K562 (cell line): ENCODE results near the gene CNRIP1. TPM values are rescaled to one million over a fixed set of nuclear protein-coding genes. Genes with fewer than 3 reads are reported as not detected.

Experiments used
- ATAC-seq: fragments of 200-7000 bp; cut with Tn5 transposase; 3 replicates; pipeline ENCODE4 v1.9.1; 2020; ENCODE audit warnings: moderate library complexity
- BruUV-seq: library from RNA; stranded (reverse); fragments of 400-500 nt; replicated peaks from 2 replicates; lab custom pipeline; 2021; lab: Mats Ljungman, UMichigan
- CTCF ChIA-PET: fragments of 300-600 bp; formaldehyde crosslinking; extraction: SDS; loops from one replicate; lab custom pipeline; 2021; ENCODE audit warnings: low intra/inter-chr PET ratio; lab: Yijun Ruan, JAX
- POLR2A ChIA-PET: fragments of 300-600, 350-650 bp; sonication (Branson Sonifier 250); formaldehyde crosslinking; extraction: SDS; loops from one replicate; lab custom pipeline; 2021; ENCODE audit warnings: antibody characterized with exemption, inconsistent platforms; lab: Yijun Ruan, JAX
- DNase-seq, 4 experiments: peaks; one replicate each; pipeline versions ENCODE4 v3.0.0 to v3.0.0-alpha.2; 2011 to 2018; ENCODE audit warnings: low spot score in 3 of 4, mixed read lengths in 3 of 4; ENCODE audit errors: extremely low read depth in 1 of 4
- FAIRE-seq: peaks from 2 replicates; lab custom pipeline; 2011; peaks lifted over from hg19 to GRCh38; lab: Jason Lieb, UNC
- H2AFZ ChIP-seq: 2 replicates; pipeline ENCODE4 v1.6.0; 2011; ENCODE audit warnings: low read depth, low read length, control low read depth, inconsistent platforms
- H3K27ac ChIP-seq: fragments of 200-600 bp; 3 replicates; pipeline ENCODE4 v1.8.0; 2011; ENCODE audit warnings: low read depth, mild to moderate bottlenecking, control low read depth, inconsistent platforms, low read length, moderate library complexity, mixed read lengths; ENCODE audit errors: extremely low read depth
- H3K27me3 ChIP-seq, 2 experiments: fragments of 300-600 bp in 1 of 2; 2 replicates in 1 of 2; 3 replicates in 1 of 2; pipeline versions ENCODE4 v1.6.0 to v1.8.0; 2011; ENCODE audit warnings: inconsistent platforms in 2 of 2, low read length in 2 of 2, mild to moderate bottlenecking in 1 of 2, mixed read lengths in 1 of 2, moderate library complexity in 1 of 2; ENCODE audit not compliant: control insufficient read depth in 2 of 2, insufficient read depth in 2 of 2
- H3K36me3 ChIP-seq: fragments of 300-600 bp; 3 replicates; pipeline ENCODE4 v1.8.0; 2011; ENCODE audit warnings: mild to moderate bottlenecking, low read length, inconsistent platforms; ENCODE audit not compliant: control insufficient read depth, insufficient read depth
- H3K4me1 ChIP-seq, 2 experiments: fragments of 200-600 bp in 1 of 2; replicated peaks in 1 of 2; 2 replicates in 1 of 2; 3 replicates in 1 of 2; pipeline versions ENCODE4 v1.5.1 to v1.8.0; 2011; ENCODE audit warnings: inconsistent platforms in 2 of 2, low read length in 2 of 2, mild to moderate bottlenecking in 1 of 2, mixed read lengths in 1 of 2, moderate library complexity in 1 of 2; ENCODE audit not compliant: control insufficient read depth in 2 of 2, insufficient read depth in 2 of 2
- H3K4me2 ChIP-seq: 2 replicates; pipeline ENCODE4 v1.6.1; 2011; ENCODE audit warnings: low read length, control low read depth, inconsistent platforms, mixed read lengths; ENCODE audit not compliant: insufficient read depth
- H3K4me3 ChIP-seq: fragments of 200-600 bp; sonication (generic), shearing (Covaris generic); 2 replicates; pipeline ENCODE4 v1.5.1; 2016; ENCODE audit warnings: control low read depth, inconsistent platforms
- H3K79me2 ChIP-seq: fragments of 200-600 bp; 3 replicates; pipeline ENCODE4 v1.8.0; 2011; ENCODE audit warnings: low read length, inconsistent platforms; ENCODE audit not compliant: control insufficient read depth, insufficient read depth
- H3K9ac ChIP-seq, 2 experiments: 2 replicates each; pipeline versions ENCODE4 v1.6.0 to v1.6.1; 2011; ENCODE audit warnings: low read depth in 2 of 2, low read length in 2 of 2, control low read depth in 1 of 2, inconsistent platforms in 1 of 2, mild to moderate bottlenecking in 1 of 2, mixed read lengths in 1 of 2; ENCODE audit not compliant: insufficient read depth in 1 of 2
- H3K9me1 ChIP-seq: one replicate; pipeline ENCODE4 v1.6.0; 2011; ENCODE audit warnings: inconsistent platforms, mild to moderate bottlenecking, low read length, moderate library complexity; ENCODE audit not compliant: control insufficient read depth, insufficient read depth
- H3K9me3 ChIP-seq: replicated peaks from 2 replicates; pipeline ENCODE4 v1.5.1; 2011; ENCODE audit warnings: low read depth, low read length, inconsistent platforms; ENCODE audit not compliant: control insufficient read depth, insufficient read depth
- H4K20me1 ChIP-seq: replicated peaks from 2 replicates; pipeline ENCODE4 v1.6.1; 2011; ENCODE audit warnings: low read length, inconsistent platforms, mixed read lengths; ENCODE audit not compliant: control insufficient read depth, insufficient read depth
- BCL6 ChIP-seq: fragments of 250-450 bp; sonication (Bioruptor Pico); IDR thresholded peaks from 2 replicates; pipeline ENCODE4 v1.4.0; 2020
- EWSR1 ChIP-seq: fragments of 450-650 bp; IDR thresholded peaks from 2 replicates; pipeline ENCODE4 v1.6.1; 2018; ENCODE audit warnings: borderline replicate concordance, mild to moderate bottlenecking, low read depth, moderate library complexity; ENCODE audit not compliant: partially characterized antibody
- HDAC3 ChIP-seq: fragments of 450-650 bp; IDR thresholded peaks from 2 replicates; pipeline ENCODE4 v1.6.1; 2018; ENCODE audit warnings: borderline replicate concordance, mild to moderate bottlenecking, moderate library complexity; ENCODE audit not compliant: partially characterized antibody
- PHB ChIP-seq: fragments of 250-450 bp; sonication (Bioruptor Pico); IDR thresholded peaks from 2 replicates; pipeline ENCODE4 v1.5.0; 2021
- RB1 ChIP-seq: fragments of 450-650 bp; IDR thresholded peaks from 2 replicates; pipeline ENCODE4 v1.6.1; 2017; ENCODE audit warnings: low read depth, mild to moderate bottlenecking
- TBP ChIP-seq: optimal IDR thresholded peaks from 2 replicates; pipeline ENCODE3; 2011; ENCODE audit warnings: low read depth, low read length, improper control_type of control experiment
- TEAD4 ChIP-seq, 2 experiments: sonication (generic) in 1 of 2; formaldehyde crosslinking in 1 of 2; IDR thresholded peaks; 2 replicates each; pipeline versions ENCODE4 v1.6.1 to v1.8.0; 2012 to 2022; ENCODE audit warnings: borderline replicate concordance in 1 of 2, inconsistent platforms in 1 of 2, low read length in 1 of 2, mild to moderate bottlenecking in 1 of 2, missing genetic modification reagents in 1 of 2
- TOE1 ChIP-seq, 2 experiments: fragments of 450-650 bp in 1 of 2; sonication (generic) in 1 of 2; formaldehyde crosslinking in 1 of 2; IDR thresholded peaks; 2 replicates each; pipeline versions ENCODE4 v1.7.1 to v1.8.0; 2016 to 2022; ENCODE audit warnings: borderline replicate concordance in 2 of 2, mild to moderate bottlenecking in 2 of 2, antibody characterized with exemption in 1 of 2, inconsistent platforms in 1 of 2, low read depth in 1 of 2, missing genetic modification reagents in 1 of 2, moderate library complexity in 1 of 2
- ZNF263 ChIP-seq: sonication (generic); formaldehyde crosslinking; IDR thresholded peaks from 2 replicates; pipeline ENCODE4 v1.8.0; 2022; ENCODE audit warnings: mild to moderate bottlenecking, missing genetic modification reagents, borderline replicate concordance
- ZNF384 ChIP-seq: IDR thresholded peaks from 2 replicates; pipeline ENCODE4 v1.6.1; 2012; ENCODE audit warnings: low read depth, low read length, improper control_type of control experiment
- WGBS: fragments of 100-300 bp; shearing (Covaris generic); methylation state at CpG from one replicate; pipeline ENCODE4 v1.1.6; 2016; ENCODE audit warnings: low coverage, mixed read lengths; ENCODE audit not compliant: insufficient coverage; ENCODE audit errors: missing lambda C conversion rate; 5-methylcytosine and 5-hydroxymethylcytosine counted together
- in situ Hi-C: fragments of 300-500 bp; cut with MboI; formaldehyde crosslinking; loops from 4 replicates; pipeline ENCODE4 v1.15.0; 2018; ENCODE audit warnings: inconsistent platforms, mixed read lengths
- intact Hi-C: fragments of 100-400 bp; cut with micrococcal nuclease; formaldehyde crosslinking; loops from 2 replicates; pipeline ENCODE4 v1.14.2; 2022
- polyA plus RNA-seq, 8 experiments: library from polyadenylated mRNA; depleted of rRNA in 4 of 8; stranded (reverse) in 5 of 8; unstranded in 3 of 8; fragments of >200 nt; fragmentation: Nextera tagmentation in 2 of 8; fragmentation: Illumina TruSeq in 1 of 8; extraction: Ambion mirVana in 2 of 8; extraction: Trizol in 1 of 8; gene quantifications; 2 replicates each; pipeline versions ENCODE4 v1.2.1 to v1.2.3, GENCODE V29; 2011 to 2014; ENCODE audit warnings: inconsistent platforms in 1 of 8, missing spikeins in 1 of 8
- total RNA-seq, 7 experiments: library from RNA; depleted of rRNA in 6 of 7; stranded (reverse); fragments of >200 nt in 6 of 7; fragmentation: Illumina TruSeq in 2 of 7; extraction: Trizol in 2 of 7; gene quantifications; 2 replicates each; pipeline versions ENCODE4 v1.2.1 to v1.2.3, GENCODE V29; 2011 to 2021; ENCODE audit warnings: low replicate concordance in 1 of 7
- TF ChIP-seq, protein P1 (sequence below): sonication (generic); formaldehyde crosslinking; IDR thresholded peaks from 2 replicates; pipeline ENCODE4 v1.8.1; 2023; ENCODE audit warnings: mild to moderate bottlenecking, missing genetic modification reagents, moderate library complexity

The CNRIP1 gene
- total and polyA plus RNA-seq, 9 of the 15 experiments (the other 6 are each of a cell fraction or from before 2014, with no cell fraction given): 0.59 to 2.1 (median 1.5) TPM

GRCh38 chr2:68363721-68364120, 44.0 kb upstream of the CNRIP1 start:
- no peak overlapping the region for H3K4me3 ChIP-seq
- no peaks in the 10 kb centered on the region for H4K20me1 ChIP-seq
- H3K27me3 ChIP-seq: no peaks in the 10 kb centered on the region
- BruUV-seq: no TSS peak
- CTCF ChIA-PET: no interaction called here
- 92% methylated on average over 4 of the region's 4 CpGs for WGBS
- H3K9me3 ChIP-seq: no peaks in the 10 kb centered on the region
- POLR2A ChIA-PET: no interaction called here
- no peak overlapping the region for H3K4me2 ChIP-seq
- ATAC-seq (no peak), FAIRE-seq (no peak), DNase-seq (no peak)
- no peak overlapping the region for H3K9ac ChIP-seq
- in situ Hi-C loops (loop anchor here (5.0 kb wide), 1 partner anchor 79 kb away; no protein-coding TSS in a partner anchor), intact Hi-C loops (loop anchor here (2.0 kb wide), 1 partner anchor 39 kb away; no protein-coding TSS in a partner anchor)
- no peak for TF ChIP-seq RB1
- no peak for TF ChIP-seq TBP
- TF ChIP-seq TOE1 (IDR thresholded peaks at IDR 0.05; ENCODE audit: borderline replicate concordance): no peak
- no peak for TF ChIP-seq TOE1 (CRISPR knock-in tag; IDR thresholded peaks at IDR 0.05; ENCODE audit: borderline replicate concordance, low read depth)
- TF ChIP-seq ZNF384: no peak
- no peak for TF ChIP-seq HDAC3
- no peak for TF ChIP-seq EWSR1
- no peak for TF ChIP-seq ZNF263 (CRISPR knock-in tag)
- no peak for TF ChIP-seq PHB (CRISPR knock-in tag)
- TF ChIP-seq TEAD4 (IDR thresholded peaks at IDR 0.05; ENCODE audit: low read length): no peak
- TF ChIP-seq TEAD4 (CRISPR knock-in tag; IDR thresholded peaks at IDR 0.05; ENCODE audit: borderline replicate concordance): no peak
- TF ChIP-seq, protein P1, sequence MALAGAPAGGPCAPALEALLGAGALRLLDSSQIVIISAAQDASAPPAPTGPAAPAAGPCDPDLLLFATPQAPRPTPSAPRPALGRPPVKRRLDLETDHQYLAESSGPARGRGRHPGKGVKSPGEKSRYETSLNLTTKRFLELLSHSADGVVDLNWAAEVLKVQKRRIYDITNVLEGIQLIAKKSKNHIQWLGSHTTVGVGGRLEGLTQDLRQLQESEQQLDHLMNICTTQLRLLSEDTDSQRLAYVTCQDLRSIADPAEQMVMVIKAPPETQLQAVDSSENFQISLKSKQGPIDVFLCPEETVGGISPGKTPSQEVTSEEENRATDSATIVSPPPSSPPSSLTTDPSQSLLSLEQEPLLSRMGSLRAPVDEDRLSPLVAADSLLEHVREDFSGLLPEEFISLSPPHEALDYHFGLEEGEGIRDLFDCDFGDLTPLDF (CRISPR knock-in tag): no peak
- TF ChIP-seq BCL6 (CRISPR knock-in tag): no peak
- H3K27ac ChIP-seq: no peak overlapping the region
- H3K4me1 ChIP-seq: peaks cover 0 to 15% of the 10 kb centered on the region in 2 experiments; a peak in 1 of 5 replicates
- H3K9me1 ChIP-seq: no peaks in the 10 kb centered on the region
- H2AFZ ChIP-seq: peak overlapping the region; percentile 28
- no peaks in the 10 kb centered on the region for H3K79me2 ChIP-seq
- H3K36me3 ChIP-seq: no peaks in the 10 kb centered on the region
